Stimulated activated CD8-positive, alpha-beta memory T cell treated with anti-CD3 and anti-CD28 coated beads, Interleukin-15, amount 100 ng/mL, for 48 hours (primary cell): ENCODE measurements around the gene WNT4.

Source experiments
- DNase-seq, 2 donors: peaks; one replicate each; pipeline ENCODE4 v3.0.0-alpha.2; 2020; ENCODE audit warnings: low read depth in 2 of 2

WNT4 gene

DNA sequence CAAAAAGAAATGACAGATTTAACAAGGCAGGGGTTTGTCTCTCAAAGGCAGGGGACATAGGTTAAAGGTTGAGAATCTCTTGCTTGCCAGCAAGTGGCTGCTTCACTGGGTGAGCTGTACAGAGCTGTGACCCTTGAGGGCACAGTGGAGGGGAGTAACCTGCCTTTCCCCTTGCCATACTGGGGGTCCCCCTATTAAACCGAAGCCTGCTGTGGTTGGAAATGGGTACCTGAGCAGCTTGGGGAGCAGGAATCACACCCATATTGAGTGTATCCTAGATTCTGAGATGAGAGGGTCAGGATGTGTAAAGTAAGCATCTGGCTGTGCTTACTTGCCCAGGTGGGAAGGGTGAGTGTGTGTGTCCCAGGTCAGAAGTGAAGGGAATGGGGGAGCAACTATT lies 31.8 kb downstream of the WNT4 start:
- no peak for DNase-seq

- DNase-seq, result no peak
Observed at GRCh38 chr1:22110016-22110415, 32.9 kb downstream of the WNT4 start.

- no peak for DNase-seq
Observed at GRCh38 chr1:22108339-22109105, 34.4 kb downstream of the WNT4 start.

GRCh38 chr1:22107126-22107525 lies 35.8 kb downstream of the WNT4 start:
- DNase-seq, result no peak

DNA sequence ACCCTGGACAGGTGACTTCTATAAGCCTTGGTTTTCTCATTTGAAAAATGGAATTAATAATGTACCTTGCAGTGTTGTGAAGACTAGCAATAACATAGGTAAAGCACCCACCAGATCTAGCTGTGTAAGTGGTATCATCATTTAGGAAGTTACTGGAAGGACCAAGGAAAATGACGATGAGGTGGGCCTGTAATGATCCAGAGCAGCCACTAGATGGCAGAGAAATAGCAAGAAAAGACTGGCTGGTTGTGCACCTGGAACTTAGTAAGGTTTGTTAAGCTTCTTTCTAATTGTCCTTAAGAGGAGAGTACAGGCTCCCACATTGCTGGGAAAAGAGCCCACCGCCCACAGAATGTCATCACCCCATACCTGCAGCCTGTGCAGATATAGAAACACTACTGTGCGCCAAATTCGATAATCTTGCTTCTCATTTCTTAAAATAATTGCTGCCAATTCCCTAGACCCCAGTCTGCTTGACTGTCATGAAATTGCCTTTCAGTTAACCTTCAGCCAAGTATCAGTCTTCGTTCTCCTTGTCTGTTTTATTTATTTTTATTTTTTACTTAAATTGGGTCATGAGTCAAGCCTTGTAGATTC lies 37.2 kb downstream of the WNT4 start:
- DNase-seq, result no peak

GRCh38 chr1:22104865-22105437 lies 37.9 kb downstream of the WNT4 start:
- DNase-seq, result peak; percentile 15 to 26

- DNase-seq, result no peak
Observed at GRCh38 chr1:22104094-22104493, 38.8 kb downstream of the WNT4 start.

- no peak for DNase-seq
Observed at GRCh38 chr1:22102746-22103145, 40.2 kb downstream of the WNT4 start.

- no peak for DNase-seq
Observed at GRCh38 chr1:22101995-22102394, 40.9 kb downstream of the WNT4 start.

- DNase-seq, result no peak
Observed at GRCh38 chr1:22101199-22101598, 41.7 kb downstream of the WNT4 start.

GRCh38 chr1:22100168-22100567 lies 42.7 kb downstream of the WNT4 start:
- DNase-seq, result no peak

GRCh38 chr1:22098752-22099151 lies 44.1 kb downstream of the WNT4 start:
- no peak for DNase-seq

- no peak for DNase-seq
Observed at GRCh38 chr1:22096463-22096862, 46.4 kb downstream of the WNT4 start.

GRCh38 chr1:22096036-22096435 lies 46.9 kb downstream of the WNT4 start:
- no peak for DNase-seq

GRCh38 chr1:22093513-22093912 lies 49.4 kb downstream of the WNT4 start:
- no peak for DNase-seq

DNA sequence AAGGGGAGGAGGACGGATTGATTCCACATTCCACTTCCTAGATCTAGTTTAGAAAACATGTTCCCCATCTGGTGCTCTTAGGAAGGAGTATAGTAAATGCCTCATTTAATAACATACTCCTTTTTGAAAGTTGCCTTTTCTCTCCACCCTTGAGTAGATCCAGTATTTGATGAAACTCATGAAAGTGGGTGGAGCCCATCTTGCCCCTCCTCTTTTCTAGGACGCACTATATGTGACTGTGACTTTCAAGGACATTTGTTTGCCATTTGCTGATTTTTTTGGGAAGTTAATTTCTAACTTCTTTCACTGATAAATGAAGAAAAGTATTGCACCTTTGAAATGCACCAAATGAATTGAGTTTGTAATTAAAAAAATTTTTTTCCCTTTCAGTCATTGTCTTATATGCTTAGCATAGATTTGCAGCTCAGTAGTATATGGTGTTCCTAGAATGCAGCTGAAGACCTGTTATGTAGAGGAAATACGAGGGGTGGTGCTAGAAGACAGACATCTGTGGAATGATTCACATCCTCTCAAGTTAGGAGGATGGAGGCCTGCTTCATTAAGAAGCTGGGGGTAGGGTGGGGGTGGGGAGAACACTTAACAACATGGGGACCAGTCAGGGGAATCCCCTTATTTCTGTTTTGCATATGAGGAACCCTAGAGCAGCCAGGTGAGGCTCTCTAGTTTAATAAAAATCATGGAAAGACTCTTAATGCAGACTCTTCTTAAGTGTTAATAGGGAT lies 50.7 kb downstream of the WNT4 start:
- DNase-seq, result peak in 1 of 2 donors; percentile 27

GRCh38 chr1:22090867-22091266 lies 52.0 kb downstream of the WNT4 start:
- no peak for DNase-seq

- DNase-seq, result no peak
Observed at GRCh38 chr1:22089787-22090186, 53.1 kb downstream of the WNT4 start.

- DNase-seq, result no peak
Observed at GRCh38 chr1:22089134-22089571, 53.7 kb downstream of the WNT4 start.

DNA sequence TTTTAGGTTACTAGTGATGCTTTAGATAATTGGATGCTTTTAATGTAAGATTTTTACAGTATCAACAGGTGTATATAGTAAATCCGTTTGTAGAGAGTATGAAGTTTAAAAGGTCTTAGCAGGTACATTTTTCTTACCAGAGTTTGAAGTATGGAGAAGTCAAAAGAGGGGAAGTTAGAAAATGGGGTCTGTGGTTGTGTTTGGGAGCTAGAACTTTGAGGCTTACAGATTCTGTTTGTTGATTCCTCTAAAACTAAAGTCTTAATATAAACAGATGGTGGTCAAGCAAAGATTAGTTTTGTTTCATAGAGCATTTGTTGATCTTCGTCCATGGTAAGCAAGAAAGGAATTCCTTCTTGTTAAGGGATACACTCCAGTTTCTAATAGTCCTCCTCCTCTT lies 54.6 kb downstream of the WNT4 start:
- no peak for DNase-seq

DNA sequence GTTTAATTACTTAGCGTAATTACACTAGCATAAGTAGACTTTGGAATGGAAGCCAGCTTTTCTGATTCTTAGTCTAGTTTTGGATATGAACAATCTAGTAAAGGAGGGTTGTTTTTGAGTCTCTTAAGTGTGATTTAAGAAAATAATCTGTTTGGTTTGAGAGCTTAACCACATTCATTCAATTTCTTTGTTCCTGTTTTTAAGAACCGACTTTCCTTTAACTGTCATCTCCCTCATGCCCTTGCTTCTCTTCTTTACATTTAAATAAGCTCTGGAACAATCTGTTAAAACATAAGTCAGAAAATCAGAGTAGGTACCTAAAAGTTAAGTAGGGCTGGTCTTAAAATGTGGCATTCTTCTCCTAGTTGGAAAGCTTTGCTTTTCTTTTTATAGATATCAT lies 62.7 kb downstream of the WNT4 start:
- DNase-seq, result no peak

DNA sequence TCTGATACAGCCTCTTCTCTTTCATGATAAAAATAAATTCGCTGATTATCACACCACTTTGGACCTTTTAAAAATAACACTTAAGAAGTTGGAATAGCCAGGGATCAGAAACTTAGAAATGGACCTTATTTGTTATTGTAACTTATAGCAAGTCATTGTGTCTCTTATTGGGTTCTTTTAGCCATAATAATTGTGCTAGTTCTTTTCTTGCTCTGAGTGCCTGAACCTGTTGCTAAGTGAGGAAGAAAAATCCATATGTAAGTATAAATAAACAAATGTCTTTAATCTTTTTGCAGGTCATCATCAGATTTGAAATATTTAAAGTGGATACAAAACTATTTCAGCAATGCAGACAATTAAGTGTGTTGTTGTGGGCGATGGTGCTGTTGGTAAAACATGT lies 64.8 kb downstream of the WNT4 start:
- DNase-seq, result no peak

- no peak for DNase-seq
Observed at GRCh38 chr1:22077728-22078127, 65.2 kb downstream of the WNT4 start.
